Thyroid gland (tissue), 4 donors: ENCODE results near the gene APOA4.

Experiments
- CTCF ChIP-seq, 6 experiments: fragments of 200-600 bp in 3 of 6; fragments of 450-650 bp in 3 of 6; sonication (generic) in 3 of 6; IDR thresholded peaks; one replicate each; pipeline ENCODE4 v1.5.1; 2016 to 2019; ENCODE audit warnings: antibody characterized with exemption in 6 of 6, mild to moderate bottlenecking in 2 of 6, inconsistent platforms in 1 of 6, moderate library complexity in 1 of 6
- POLR2A ChIP-seq, 2 donors: fragments of 450-650 bp; IDR thresholded peaks; one replicate each; pipeline ENCODE4 v1.6.1; 2017; ENCODE audit warnings: antibody characterized with exemption in 2 of 2, mild to moderate bottlenecking in 2 of 2, moderate library complexity in 1 of 2

- TF ChIP-seq CTCF (IDR thresholded peaks at IDR 0.05), result no peak
- TF ChIP-seq POLR2A (IDR thresholded peaks at IDR 0.05), result peak in 1 of 2 donors; percentile 62
Observed at GRCh38 chr11:116835042-116835772, 12.1 kb upstream of the APOA4 start.
